A172 (cell line): Measurements from ENCODE around the gene TSPYL1. TPM values are rescaled to one million over a fixed set of nuclear protein-coding genes. Genes with fewer than 3 reads are reported as not detected.
"Not testable (repeated sequence)": the region's sequence is repeated elsewhere in the genome, so short reads cannot be mapped to it uniquely, and the experiment has no call there.

Experiments used
- DNase-seq: peaks from one replicate; pipeline ENCODE4 v3.0.0-alpha.2; 2015; ENCODE audit warnings: low spot score
- total RNA-seq: library from RNA; depleted of rRNA; stranded (reverse); fragments of >200 nt; shearing (Covaris generic); gene quantifications from 2 replicates; pipeline ENCODE4 v1.2.3, GENCODE V29; 2014

TSPYL1 gene
- total RNA-seq, 1 experiment from 2014 or later = 71.0 TPM

DNA sequence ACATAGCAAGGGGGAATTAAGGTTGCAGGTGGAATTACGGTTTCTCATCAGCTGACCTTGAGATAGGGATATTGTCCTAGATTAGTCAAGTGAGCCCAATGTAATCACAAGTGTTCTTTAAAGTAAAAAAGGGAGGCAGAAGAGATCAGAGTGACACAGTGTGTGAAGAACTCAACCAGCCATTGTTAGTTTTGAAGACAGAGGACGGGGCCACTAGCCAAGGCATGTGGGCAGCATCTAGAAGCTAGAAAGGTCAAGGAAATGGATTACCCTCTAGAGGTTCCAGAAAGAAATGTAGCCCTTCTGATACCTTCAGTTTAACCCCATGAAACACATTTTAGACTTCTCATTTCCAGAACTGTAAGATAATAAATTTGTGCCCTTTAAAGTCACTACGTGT lies 18.5 kb upstream of the TSPYL1 start:
- DNase-seq = no peak

DNA sequence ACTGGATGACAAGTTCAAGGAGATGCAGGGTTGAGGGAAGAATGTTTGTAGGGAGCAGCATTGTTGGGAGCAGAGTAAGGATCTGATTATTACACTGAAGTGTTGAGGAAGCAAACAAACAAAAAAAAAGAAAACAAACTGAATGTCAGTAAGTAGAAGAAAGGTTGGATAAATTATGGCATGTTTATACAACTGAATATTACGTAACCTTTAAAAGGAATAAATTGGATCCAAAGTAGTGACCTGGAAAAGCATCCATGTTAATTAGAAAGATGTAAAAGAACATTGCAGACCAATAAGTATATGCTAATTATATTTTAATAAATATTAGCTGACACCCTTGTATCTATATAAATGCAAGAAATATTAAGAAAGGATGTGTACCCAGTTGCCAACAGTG lies 12.8 kb upstream of the TSPYL1 start:
- DNase-seq = no peak

DNA sequence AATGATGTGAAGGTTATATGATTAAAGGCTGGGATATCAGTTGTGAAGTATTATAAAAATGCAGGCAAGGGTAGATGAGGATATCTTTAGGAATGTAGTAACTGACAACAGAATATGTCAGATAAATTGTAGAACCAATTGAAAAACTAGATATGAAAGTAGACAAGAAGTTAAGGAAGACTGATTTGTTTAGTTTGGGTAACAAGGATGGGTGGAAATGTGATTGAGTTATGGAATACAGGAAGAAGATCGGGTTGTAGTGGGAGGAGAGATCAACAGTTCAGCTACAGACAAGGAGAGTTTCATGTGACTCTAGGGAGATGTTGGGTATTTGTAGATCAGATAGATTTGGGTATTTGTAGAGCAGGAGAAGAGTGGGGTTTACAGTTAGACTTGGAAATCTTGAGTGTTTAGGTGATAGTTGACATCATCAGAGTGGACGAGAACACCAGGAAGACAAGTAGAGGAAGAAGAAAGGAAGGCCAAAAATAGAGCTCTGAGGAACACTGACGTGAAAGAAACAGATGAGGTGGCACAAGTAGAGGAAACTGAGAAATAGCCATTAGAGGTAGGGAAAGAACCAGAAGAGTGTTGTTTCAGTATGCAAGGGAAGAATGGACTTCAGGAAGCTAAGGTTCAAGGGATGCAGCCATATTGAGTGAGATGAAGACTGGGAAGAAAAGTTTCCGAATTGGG lies 12.1 kb upstream of the TSPYL1 start:
- DNase-seq = no peak

DNA sequence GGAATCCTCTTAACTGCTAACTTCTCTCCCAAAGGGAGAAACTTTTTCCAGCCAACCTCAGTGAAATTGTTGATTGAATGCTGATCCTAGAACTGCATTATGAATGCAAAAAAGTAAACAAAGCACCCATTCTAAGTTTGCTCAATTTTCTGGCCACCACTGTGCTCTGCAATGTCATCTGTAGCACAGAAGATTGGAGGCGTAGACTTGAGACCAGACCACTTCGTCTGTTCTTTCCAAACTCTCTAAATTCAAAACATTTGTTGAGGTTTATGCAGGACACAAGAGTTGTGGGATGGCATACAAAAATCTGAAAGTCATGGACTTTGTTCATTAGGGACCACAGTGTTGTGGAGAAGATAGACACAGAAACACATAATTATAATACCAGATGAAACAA lies 11.1 kb upstream of the TSPYL1 start:
- no peak for DNase-seq

DNA sequence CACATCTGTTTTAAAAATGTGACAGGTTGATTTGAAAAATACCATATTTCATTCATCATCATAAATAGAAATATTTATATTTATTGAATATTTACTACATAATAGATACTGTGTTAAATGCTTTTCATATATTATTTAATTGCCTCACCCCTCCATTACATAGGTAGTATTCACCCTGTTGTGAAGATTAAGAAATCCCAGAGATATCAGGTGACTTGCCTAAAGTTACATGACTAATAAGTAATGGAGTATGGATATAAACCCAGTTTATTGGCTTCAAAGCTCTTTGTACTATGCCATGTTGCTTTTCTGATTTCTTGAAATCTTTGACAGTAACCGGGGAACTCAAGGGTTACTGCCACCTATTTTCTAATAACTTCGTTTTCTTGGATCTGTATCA lies 10.1 kb upstream of the TSPYL1 start:
- DNase-seq = no peak

DNA sequence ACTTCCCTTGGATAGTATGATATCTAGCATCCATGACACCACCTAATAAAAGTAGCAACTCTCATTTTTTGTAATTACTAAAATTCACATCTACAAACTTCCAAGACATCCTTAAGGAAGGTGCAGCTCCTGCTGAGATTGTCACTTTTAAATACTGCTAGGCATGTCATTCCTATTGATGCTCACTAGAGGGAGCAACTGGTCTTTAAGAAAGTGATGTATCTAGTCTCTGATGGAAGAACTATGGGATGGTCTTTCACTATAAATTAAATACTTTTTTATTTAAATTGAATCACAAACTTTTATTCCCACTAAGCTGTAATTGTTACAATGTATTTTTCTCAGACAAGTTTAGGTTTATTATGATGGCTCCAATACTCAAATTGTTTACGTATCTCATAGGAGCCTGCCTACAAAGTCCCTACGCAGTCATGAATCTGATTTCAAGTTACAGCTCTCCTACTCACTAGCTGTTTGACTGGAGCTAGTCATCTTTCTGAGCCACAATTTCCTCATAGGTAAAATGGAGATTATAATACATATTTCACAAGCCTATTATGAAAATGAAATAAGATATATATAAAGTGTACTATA lies 8.1 kb upstream of the TSPYL1 start:
- DNase-seq = peak; percentile 58

DNA sequence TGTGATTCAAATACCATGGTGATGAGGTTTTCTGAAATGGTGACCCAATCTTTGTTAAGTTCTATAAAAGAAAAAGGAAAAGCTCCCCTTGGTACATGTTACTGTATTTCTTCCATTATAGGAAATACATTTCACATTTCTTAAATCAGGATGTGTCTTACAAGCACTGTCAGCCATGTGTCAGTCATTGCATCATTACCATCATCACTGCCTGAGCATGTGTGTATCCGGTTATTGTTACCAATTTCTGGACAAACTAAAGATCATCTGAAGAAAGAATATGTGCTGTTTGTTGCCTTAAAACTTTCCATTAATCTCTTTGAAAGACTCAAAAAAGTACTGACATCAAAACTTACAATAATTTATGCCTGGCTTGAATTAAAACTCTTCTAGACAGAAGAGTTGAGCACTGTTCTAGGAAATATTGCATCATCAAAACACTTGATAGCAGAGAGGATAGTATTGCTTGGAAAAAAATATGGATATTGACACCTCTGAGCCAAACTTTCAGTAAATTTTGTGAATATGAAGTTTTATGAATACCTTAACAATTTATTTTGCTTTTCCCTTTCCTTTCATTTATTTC lies 7.1 kb upstream of the TSPYL1 start:
- no peak for DNase-seq

DNA sequence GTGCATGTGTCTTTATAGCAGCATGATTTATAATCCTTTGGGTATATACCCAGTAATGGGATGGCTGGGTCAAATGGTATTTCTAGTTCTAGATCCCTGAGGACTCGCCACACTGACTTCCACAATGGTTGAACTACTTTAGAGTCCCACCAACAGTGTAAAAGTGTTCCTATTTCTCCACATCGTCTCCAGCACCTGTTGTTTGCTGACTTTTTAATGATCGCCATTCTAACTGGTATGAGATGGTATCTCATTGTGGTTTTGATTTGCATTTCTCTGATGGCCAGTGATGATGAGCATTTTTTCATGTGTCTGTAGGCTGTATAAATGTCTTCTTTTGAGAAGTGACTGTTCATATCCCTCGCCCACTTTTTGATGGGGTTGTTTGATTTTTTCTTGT lies 5.3 kb upstream of the TSPYL1 start:
- DNase-seq = not testable (repeated sequence)

DNA sequence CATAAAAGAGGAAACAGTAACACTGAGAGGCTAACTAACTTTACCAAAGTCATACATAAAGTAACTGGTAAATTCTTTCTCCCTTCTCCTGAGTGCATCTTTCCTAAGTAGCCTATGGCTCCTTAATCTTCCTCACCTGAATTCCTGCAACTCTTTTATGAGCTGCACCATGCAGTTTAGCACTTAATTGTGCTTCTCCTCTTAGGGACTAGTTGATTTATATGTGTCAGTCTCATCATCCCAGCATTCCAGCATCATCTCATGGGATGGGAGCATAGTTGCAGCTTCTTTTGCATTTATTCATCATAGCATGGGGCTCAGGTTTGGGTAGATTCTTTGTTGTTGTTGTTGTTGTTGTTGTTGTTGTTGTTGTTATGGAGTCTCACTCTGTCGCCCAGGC lies 3.5 kb upstream of the TSPYL1 start:
- DNase-seq = no peak

DNA sequence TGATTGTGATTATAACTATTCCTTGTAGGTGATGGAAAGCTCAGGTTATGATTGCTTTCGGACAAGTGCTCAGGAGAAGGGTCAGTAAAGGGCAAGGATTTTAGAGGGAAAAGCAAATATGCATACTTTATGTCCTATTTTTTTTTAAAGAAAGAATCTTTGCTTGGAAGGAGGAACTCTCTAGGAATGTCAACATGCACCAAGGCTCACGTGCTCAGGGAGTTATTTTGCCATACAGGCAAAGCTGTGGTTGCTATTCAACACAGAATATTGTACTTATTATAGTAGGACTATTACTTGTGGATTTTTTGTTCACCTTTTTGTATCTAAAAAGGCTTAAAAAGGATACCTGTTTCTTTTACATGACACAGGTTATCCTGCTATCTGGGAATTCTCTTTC lies 3.0 kb upstream of the TSPYL1 start:
- no peak for DNase-seq

DNA sequence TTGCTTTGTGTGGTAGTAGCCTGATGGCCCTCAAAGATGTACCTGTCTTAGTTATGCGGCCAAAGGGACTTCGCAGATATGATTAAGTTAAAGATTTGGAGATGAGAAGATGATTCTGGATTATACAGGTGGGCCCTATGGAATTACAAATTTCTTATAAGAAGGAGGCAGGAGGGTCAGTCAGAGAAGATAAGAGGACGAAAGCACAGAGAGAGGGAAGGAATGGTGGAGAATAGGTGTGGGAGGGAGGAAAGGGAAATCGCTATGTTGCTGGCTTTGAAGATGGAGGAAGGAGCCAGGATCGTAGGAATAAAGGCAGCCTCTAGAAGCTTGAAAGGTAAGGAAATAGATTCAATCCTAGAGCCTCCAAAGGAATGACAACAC lies 1.2 kb upstream of the TSPYL1 start:
- no peak for DNase-seq

DNA sequence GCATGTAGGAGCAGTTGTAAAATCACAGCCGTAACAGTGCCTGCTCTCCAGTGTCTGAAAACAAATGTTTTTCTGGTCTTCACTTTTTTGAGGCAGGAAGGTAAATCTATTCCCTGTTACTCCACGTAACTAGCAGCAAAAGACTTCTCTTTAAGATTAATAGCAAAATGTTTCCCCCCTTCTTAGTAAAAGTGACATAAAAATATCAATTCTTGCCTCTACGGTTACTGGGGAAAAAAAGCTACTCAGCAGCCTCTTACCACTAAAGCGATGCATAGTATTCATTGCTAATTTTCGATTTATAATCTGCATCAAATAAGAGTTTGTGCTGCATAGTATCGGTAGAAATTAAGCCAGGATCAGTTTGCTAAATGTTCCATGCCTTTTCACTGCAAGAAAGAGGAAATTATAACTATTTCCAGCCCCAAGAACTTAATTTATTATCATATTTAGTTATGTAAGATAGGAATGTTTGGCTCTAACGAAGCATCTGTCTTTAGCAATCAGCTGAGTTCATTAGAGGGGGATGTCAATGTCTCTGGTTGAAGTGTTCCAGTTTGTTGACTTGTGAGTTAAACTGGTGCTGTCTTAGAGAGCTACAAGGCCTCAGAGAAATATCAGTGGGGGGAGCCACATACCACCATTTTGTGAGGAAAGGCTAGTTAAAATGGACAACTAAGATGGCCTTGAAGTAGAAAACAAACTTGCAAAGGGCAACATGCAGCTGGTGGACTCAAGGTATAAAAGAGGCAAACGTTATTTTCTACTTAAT lies 617 bp upstream of the TSPYL1 start:
- DNase-seq = no peak

DNA sequence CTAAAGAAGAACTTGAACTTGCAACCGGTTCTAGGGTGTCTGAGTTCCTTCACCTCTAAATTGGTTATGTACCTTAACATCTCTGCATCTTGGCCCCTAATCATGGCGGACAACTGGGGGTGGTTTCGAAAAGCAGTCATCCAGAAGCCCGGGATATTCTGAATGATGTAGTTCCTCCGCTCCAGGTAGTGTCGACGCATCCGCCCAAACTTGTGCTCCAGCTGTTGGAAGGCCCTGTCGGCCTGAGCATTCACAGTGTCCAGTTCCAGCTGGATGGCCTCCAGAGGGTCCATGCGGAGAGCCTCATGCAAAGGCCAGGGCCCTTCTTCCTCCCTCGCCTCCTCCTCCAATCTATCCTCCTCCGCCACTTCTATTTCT lies 887 bp downstream of the TSPYL1 start:
- peak; percentile 23 for DNase-seq

DNA sequence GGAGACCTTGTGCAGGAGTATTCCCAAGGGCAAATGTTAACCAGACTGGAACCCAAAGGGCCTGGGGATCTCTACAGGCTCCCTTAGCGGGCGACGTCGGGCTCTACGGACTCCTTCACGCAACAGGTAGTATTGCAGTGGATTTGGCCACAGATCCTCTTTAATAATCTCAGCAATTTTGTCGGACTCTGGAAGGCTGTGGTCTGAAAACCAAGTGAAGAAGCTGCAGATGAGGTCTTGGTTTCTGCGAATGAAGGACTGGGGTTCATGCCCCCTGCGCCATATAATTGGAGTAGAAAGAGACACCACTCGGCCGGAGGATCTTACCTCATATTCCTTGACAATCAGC lies 1.3 kb downstream of the TSPYL1 start:
- no peak for DNase-seq

DNA sequence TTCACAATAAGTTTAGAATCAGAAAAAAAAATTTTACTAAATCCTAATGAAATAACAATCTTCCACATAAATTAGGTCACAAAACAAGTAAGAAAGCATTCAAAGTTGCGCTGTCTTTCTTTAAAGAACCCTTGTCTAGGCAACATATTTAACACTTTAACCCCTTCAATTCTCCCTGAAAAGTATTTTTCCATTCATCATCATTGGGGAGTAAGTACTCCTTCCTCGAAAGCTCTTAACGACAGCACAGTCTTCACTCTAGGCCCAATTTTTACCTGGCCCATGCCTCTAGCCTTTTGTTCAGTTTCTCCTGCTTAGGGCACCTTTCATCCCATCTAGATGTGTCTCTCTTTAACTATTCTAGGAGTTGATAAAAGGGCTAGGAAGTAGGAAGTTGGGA lies 2.6 kb downstream of the TSPYL1 start:
- no peak for DNase-seq

DNA sequence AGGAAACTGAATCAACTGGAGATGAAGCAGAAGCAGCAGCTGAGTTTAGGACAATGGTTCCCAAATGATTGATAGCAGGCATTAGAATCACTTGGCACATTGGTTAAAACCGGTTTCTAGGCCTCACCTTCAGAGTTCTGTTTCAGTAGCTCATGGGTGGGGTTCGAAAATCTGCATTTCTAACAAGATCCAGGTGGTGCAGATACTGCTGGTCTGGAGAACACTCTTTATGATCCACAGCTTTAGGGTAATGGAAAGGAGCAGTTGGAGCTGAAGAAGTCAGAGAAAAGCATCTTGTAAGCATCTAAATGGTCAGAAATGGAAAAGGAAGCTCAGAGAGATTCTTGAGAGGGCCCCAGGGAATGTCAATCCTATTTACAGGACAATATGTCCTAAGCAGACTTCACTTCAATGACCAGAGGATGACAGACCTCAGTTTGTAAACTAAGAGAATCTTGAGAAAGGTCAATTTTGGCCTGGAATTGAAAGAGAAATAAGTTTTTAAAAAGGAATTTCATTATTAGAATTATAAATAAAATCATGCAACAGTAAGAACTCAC lies 8.5 kb downstream of the TSPYL1 start:
- DNase-seq = no peak

DNA sequence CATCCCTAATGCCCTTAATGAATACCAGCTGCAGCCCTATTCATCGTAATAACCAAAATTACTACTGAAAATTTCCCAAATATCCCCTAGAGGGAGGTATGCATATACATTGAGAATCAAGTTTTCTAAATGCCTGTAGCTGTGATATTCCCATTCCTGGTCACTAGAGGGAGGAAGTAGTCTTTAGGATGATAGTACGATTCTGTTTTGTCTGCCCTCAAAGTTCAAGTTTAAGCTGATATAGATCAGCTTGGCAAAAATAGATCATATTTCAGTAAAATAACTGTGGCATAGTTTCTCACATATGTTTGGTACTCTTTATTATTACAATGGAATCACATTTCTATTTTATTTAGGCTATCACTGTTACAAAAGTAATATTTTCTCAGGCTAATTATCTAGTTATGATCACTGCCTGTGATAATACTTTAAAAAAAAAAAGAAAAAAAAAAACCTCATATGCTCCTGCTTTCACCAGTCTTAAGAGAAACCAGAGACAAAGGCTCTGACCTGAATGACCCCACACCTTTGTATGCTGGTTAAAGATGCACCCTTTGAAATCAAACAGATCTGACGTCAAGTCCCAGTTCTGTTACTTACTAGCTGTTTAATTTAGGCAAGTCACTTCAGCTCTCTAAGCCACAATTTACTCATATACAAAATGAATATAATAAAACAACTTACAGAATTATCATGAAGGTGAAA lies 11.0 kb downstream of the TSPYL1 start:
- DNase-seq = peak; percentile 71

DNA sequence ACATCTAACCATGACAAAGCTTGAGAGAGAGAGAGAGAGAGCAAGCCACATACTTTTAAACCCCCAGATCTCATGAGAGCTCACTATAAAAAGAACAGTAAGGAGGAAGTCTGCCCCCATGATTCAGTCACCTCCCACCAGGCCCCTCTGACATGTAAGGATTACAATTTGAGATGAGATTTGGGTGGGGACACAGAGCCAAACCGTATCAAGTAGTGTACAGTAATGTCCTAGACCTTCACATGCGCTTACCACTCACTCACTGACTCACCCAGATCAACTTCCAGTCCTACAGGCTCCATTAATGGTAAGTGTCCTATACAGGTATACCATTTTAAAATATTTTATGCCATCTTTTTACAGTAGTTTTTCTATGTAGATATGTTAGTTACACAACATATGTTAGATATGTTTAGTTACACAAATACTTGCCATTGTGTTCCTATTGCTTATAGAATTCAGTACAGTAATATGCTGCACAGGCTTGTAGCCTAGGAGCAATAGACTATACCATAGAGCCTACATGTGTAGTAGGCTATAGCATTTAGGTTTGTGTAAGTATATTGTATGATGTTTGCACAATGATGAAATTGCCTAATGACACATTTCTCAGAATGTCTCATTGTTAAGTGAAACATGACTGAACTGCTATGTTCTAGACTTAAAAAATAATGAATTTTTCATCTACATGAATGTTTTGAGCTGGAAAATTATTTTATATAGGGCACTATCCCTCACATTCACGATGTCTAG lies 11.7 kb downstream of the TSPYL1 start:
- no peak for DNase-seq

DNA sequence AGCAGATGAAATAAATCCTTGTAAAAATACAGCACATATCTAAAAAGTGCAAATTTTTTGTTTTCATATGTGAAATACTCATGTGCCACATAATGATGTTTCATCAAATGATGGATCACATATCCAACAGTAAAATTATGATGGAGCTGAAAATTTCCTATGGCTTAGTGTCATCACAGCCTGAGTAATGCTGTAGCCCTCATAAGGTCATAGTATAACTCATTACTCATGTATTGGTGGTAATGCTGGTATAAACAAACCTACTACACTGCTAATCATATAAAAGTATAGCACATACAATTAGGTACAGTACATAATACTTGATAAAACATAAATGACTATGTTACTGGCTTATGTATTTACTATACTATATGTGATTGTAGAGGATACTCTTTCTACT lies 12.9 kb downstream of the TSPYL1 start:
- DNase-seq = no peak

DNA sequence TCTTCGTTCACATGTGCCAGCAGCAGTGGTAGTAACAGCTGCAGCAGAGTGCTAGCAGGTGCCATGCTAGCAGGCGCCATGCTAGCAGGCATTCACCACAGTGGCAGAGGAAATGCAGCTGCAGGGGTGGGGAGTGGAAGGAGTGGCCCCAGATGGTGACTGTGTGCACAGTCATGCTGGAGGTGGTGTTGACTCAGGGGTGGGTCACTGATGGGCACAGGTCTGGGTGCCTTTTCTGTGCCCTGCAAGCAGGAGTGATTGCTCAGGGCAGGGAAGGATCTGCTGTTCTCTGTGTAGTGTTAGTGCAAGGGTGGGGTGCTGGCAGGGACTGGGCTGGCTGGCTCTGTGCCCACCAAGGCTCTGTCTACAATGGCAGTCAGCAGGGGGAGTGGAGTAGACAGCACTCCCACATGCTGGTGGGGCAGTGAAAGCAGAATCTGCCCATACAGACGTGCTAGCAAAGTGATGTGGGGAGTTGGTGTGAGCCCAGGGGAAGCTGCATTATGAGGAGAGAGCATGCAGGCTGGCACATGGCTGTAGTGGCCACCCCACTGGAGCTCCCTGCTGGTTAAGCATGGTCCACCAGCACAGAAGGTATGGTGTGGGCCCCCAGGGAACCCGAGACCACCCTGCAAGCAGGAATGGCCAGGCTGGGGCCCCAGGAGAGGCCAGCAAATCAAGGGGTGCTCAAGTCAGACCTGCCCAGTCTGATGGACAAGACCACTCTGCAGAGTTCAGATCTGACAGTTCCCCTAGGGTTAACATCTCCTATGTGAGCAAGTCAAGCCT lies 14.5 kb downstream of the TSPYL1 start:
- peak; percentile 74 for DNase-seq
